BJ (cell line): ENCODE measurements around the gene LMO1. TPM values are rescaled to one million over a fixed set of nuclear protein-coding genes. Genes with fewer than 3 reads are reported as not detected.

Experiments used
- CTCF ChIA-PET: fragments of 350-600 bp; formaldehyde crosslinking; extraction: SDS; loops from one replicate; lab custom pipeline; 2021; ENCODE audit warnings: antibody characterized with exemption, inconsistent platforms; lab: Yijun Ruan, JAX
- POLR2A ChIA-PET: fragments of 300-600 bp; sonication (Branson Sonifier 250); formaldehyde crosslinking; extraction: SDS; loops from one replicate; lab custom pipeline; 2021; ENCODE audit warnings: antibody characterized with exemption; lab: Charles Lee
- DNase-seq: peaks from one replicate; pipeline ENCODE4 v3.0.0-alpha.2; 2011; ENCODE audit warnings: low read depth
- H3K27me3 ChIP-seq: 2 replicates; pipeline ENCODE4 v1.6.0; 2011; ENCODE audit warnings: low read length; ENCODE audit not compliant: control insufficient read depth, insufficient read depth
- H3K36me3 ChIP-seq: 2 replicates; pipeline ENCODE4 v1.5.1; 2011; ENCODE audit warnings: low read length; ENCODE audit not compliant: control insufficient read depth, insufficient read depth
- H3K4me3 ChIP-seq: 2 replicates; pipeline ENCODE4 v1.5.1; 2011; ENCODE audit warnings: low read depth, mild to moderate bottlenecking, control low read depth, low read length
- polyA plus RNA-seq: library from polyadenylated mRNA; depleted of rRNA; stranded (reverse); fragments of >200 nt; gene quantifications from 2 replicates; pipeline ENCODE4 v1.2.3, GENCODE V29; 2011
- TF ChIP-seq, protein P1 (sequence below): IDR thresholded peaks from 2 replicates; pipeline ENCODE4 v1.5.1; 2011; ENCODE audit warnings: low read depth, mild to moderate bottlenecking, control low read depth, inconsistent platforms, low read length, moderate library complexity; ENCODE audit not compliant: insufficient read depth

The LMO1 gene
- polyA plus RNA-seq, 1 experiment, result not detected

DNA sequence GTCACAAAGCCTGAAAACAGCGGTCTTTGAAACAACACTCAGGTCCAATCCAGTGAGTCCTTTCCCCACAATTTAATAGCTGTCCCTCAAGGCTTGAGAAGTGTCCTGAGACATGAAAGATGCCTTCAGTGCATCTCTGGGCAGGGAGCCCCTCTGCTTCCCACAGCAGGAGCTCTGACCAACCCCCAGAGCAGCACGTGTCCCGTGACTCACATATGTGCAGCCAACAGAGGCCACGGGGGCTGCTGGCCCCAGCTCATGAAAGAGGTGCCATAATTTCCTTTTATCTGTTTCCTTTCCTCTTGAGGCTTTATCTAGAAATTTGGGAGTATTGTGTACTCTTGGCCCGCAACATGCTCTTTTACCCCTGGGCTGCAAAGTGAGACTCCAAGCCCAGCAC, 33.2 kb upstream of the LMO1 start:
- H3K4me3 ChIP-seq, result no peak overlapping the region
- ChIA-PET POLR2A (interaction anchor here (0.7 kb wide), 1 partner anchor 1486 kb away, joined by 3 read pairs; no protein-coding TSS in a partner anchor), CTCF (interaction anchor here (1.3 kb wide), 1 partner anchor 11 kb away, joined by 3 read pairs; no protein-coding TSS in a partner anchor)
- TF ChIP-seq, protein P1, sequence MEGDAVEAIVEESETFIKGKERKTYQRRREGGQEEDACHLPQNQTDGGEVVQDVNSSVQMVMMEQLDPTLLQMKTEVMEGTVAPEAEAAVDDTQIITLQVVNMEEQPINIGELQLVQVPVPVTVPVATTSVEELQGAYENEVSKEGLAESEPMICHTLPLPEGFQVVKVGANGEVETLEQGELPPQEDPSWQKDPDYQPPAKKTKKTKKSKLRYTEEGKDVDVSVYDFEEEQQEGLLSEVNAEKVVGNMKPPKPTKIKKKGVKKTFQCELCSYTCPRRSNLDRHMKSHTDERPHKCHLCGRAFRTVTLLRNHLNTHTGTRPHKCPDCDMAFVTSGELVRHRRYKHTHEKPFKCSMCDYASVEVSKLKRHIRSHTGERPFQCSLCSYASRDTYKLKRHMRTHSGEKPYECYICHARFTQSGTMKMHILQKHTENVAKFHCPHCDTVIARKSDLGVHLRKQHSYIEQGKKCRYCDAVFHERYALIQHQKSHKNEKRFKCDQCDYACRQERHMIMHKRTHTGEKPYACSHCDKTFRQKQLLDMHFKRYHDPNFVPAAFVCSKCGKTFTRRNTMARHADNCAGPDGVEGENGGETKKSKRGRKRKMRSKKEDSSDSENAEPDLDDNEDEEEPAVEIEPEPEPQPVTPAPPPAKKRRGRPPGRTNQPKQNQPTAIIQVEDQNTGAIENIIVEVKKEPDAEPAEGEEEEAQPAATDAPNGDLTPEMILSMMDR, result no peak
- peaks cover 7% of the 10 kb centered on the region for H3K27me3 ChIP-seq
- H3K36me3 ChIP-seq, result no peaks in the 10 kb centered on the region
- DNase-seq, result no peak

DNA sequence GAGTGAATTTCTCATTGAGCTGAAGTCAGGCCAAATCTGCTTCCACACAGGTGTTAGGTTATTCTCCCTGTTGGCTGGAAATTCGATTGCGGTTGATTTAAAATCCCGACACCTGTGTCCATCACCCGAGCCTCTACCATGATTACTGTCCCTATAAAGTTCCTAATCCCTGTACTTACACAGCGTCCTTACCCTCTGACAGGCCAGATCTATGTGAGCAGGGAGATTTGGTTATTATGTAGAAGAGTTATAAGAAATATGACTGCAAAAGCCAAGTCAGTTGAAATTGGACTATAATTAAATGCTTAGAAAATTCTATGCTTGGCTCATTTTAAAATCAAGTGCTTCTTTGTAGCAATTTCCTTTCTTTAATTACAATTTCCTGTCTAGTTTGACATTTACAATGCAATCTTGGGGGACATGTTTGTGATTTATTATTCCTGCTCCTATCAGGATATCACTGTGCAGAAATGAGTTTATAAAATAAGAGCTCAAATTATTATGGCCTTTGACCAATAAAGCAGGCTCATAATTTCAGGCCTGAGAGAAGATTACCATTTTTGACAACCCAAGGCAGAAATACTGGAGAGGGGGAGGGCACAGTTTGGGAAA, 32.5 kb upstream of the LMO1 start:
- CTCF ChIA-PET, result interaction anchor here (1.3 kb wide), 1 partner anchor 12 kb away, joined by 3 read pairs; no protein-coding TSS in a partner anchor
- Histone ChIP-seq H3K36me3 (no peaks in the 10 kb centered on the region), H3K4me3 (no peak overlapping the region), H3K27me3 (peaks cover 4% of the 10 kb centered on the region)
- POLR2A ChIA-PET, result no interaction called here
- DNase-seq, result no peak
- TF ChIP-seq, protein P1, result no peak

DNA sequence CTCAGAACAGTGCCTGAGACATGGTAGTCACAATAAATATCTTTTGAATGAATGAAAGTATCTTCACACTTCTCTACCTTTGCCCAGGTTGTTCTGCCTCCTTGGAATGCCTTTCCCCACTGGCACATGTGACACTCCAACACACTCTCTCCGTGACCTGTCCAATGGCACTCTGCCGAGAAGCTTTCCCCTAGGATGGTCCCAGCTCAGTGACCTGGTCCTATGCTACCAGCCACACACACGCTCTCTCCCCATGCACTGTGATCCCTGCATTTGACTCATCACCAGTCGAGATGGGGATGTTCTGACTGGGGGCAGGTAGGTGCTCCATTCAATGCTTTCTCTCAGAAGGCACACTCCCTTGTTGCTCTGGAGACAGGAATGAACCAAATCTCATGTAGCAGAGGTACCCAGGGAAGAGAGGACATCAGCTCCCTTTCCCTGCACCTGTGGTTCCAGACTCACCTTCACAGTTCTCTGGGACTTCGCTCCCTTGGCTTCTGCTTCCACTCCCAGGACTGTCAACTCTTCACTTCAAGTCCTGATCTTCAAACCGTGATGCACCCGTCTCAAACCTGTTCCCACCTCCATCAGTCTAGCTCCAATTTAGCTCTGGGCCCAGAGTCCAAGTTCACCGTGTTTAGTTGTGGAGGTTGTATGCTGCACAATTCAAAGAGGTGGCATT, 30.7 kb upstream of the LMO1 start:
- DNase-seq, result no peak
- POLR2A ChIA-PET, result no interaction called here
- Histone ChIP-seq H3K27me3 (peaks cover 4% of the 10 kb centered on the region; the same call in 1 of the 2 replicates), H3K4me3 (no peak overlapping the region), H3K36me3 (no peaks in the 10 kb centered on the region)
- CTCF ChIA-PET, result interaction anchor here (1.6 kb wide), 1 partner anchor 15 kb away, joined by 3 read pairs; no protein-coding TSS in a partner anchor
- TF ChIP-seq, protein P1, result no peak

DNA sequence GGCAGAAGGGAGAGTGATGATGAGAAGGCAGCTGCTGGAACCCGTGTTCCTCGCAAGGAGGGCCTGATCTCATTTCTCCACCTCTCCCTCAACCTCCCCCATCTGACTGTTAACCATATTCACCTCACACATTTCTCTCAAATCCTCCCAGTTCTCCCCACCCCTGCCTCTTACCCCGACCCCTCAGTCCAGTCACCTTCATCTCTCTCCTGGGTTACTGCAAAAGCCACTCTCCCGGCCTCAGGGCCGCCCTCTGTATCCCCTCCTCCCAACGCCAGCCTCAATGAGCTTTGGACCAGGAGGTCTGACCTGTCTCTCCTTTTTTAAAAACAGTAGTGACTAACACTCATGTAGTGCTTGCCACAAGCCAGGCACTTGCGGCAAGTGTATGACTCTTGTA, 29.5 kb upstream of the LMO1 start:
- no peaks in the 10 kb centered on the region for H3K36me3 ChIP-seq
- H3K4me3 ChIP-seq, result no peak overlapping the region
- peaks cover 4% of the 10 kb centered on the region; the same call in 1 of the 2 replicates for H3K27me3 ChIP-seq
- DNase-seq, result no peak
- ChIA-PET CTCF (interaction anchor here (1.6 kb wide), 1 partner anchor 14 kb away, joined by 3 read pairs; no protein-coding TSS in a partner anchor), POLR2A (no interaction called here)
- TF ChIP-seq, protein P1, result no peak

DNA sequence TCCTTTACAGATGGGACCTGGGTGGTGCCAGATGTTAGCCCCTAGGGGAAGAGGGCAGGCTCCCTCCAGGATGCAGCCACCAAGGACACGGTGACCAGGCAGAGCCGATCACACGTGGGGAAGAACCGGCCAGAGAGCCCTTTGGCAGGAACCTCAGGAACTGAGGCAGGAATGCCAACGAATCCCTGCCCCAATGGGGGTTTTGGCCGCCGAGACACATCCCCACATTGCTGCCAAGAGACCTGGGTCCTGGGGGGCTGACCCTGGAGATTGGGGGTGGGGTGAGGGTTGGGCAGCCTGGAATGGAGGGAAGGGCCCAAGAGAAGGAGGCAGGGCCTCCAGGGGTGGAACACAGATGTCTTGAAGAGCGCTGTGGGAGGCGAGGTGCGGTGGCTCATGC, 28.7 kb upstream of the LMO1 start:
- CTCF ChIA-PET, result no interaction called here
- H3K27me3 ChIP-seq, result peaks cover 4% of the 10 kb centered on the region; the same call in 1 of the 2 replicates
- TF ChIP-seq, protein P1, result no peak
- no peak overlapping the region for H3K4me3 ChIP-seq
- no peaks in the 10 kb centered on the region for H3K36me3 ChIP-seq
- POLR2A ChIA-PET, result no interaction called here
- DNase-seq, result no peak
